Loucy (cell line): Measurements from ENCODE around the gene HERC2.

Experiments
- H2AFZ ChIP-seq: fragments of 200-600 bp; sonication (generic); 2 replicates; pipeline ENCODE4 v1.6.0; 2016; ENCODE audit warnings: antibody characterized with exemption, mild to moderate bottlenecking, low read length, moderate library complexity
- H3F3A ChIP-seq: fragments of 200-600 bp; 2 replicates; pipeline ENCODE4 v1.6.0; 2016; ENCODE audit warnings: antibody characterized with exemption, low read depth, mild to moderate bottlenecking
- H3K27me3 ChIP-seq: fragments of 200-600 bp; sonication (generic); 2 replicates; pipeline ENCODE4 v1.6.1; 2014; ENCODE audit warnings: low read length, mild to moderate bottlenecking; ENCODE audit not compliant: insufficient read depth, poor library complexity, severe bottlenecking
- H3K36me3 ChIP-seq: fragments of 200-600 bp; sonication (generic); 2 replicates; pipeline ENCODE4 v1.6.1; 2016; ENCODE audit warnings: low read length; ENCODE audit not compliant: insufficient read depth
- H3K4me1 ChIP-seq: fragments of 200-600 bp; sonication (generic); 2 replicates; pipeline ENCODE4 v1.5.1; 2014; ENCODE audit warnings: low read length, mild to moderate bottlenecking; ENCODE audit not compliant: insufficient read depth, poor library complexity, severe bottlenecking
- H3K4me2 ChIP-seq: fragments of 200-600 bp; sonication (generic); 2 replicates; pipeline ENCODE4 v1.6.0; 2014; ENCODE audit warnings: antibody characterized with exemption, low read length, low read depth, mild to moderate bottlenecking; ENCODE audit not compliant: poor library complexity, severe bottlenecking
- H3K4me3 ChIP-seq: fragments of 200-600 bp; sonication (generic); 2 replicates; pipeline ENCODE4 v1.5.1; 2014; ENCODE audit warnings: low read length, mild to moderate bottlenecking, mixed read lengths; ENCODE audit not compliant: poor library complexity, severe bottlenecking
- H3K79me2 ChIP-seq: fragments of 200-600 bp; sonication (generic); 2 replicates; pipeline ENCODE4 v1.6.1; 2014; ENCODE audit warnings: low read length; ENCODE audit not compliant: insufficient read depth
- H3K9ac ChIP-seq: fragments of 200-600 bp; sonication (generic); 2 replicates; pipeline ENCODE4 v1.6.0; 2014; ENCODE audit warnings: mild to moderate bottlenecking, low read depth, low read length, moderate library complexity; ENCODE audit not compliant: poor library complexity, severe bottlenecking
- H3K9me2 ChIP-seq: fragments of 200-600 bp; sonication (generic); replicated peaks from 2 replicates; pipeline ENCODE4 v1.6.1; 2016; ENCODE audit warnings: low read depth, low read length, mixed read lengths
- H3K9me3 ChIP-seq: fragments of 200-600 bp; sonication (generic); 2 replicates; pipeline ENCODE4 v1.6.1; 2014; ENCODE audit warnings: mild to moderate bottlenecking, antibody characterized with exemption, low read length, low read depth; ENCODE audit not compliant: insufficient read depth
- H4K20me1 ChIP-seq: fragments of 200-600 bp; sonication (generic); 2 replicates; pipeline ENCODE4 v1.6.0; 2014; ENCODE audit warnings: antibody characterized with exemption, low read length, mild to moderate bottlenecking; ENCODE audit not compliant: insufficient read depth, poor library complexity, severe bottlenecking
- CTCF ChIP-seq: fragments of 200-600 bp; sonication (generic); conservative IDR thresholded peaks from 2 replicates; pipeline ENCODE4 v1.5.1; 2014; ENCODE audit warnings: mild to moderate bottlenecking, antibody characterized with exemption, low read length
- EZH2phosphoT487 ChIP-seq: fragments of 200-600 bp; IDR thresholded peaks from 2 replicates; pipeline ENCODE4 v1.6.1; 2018; ENCODE audit warnings: antibody characterized with exemption, mild to moderate bottlenecking, moderate library complexity, borderline replicate concordance

HERC2 gene

GRCh38 chr15:28112962-28113361, 209.0 kb downstream of the HERC2 start:
- Histone ChIP-seq H3K9ac (no peak overlapping the region), H3K79me2 (no peaks in the 10 kb centered on the region), H3K4me1 (no peaks in the 10 kb centered on the region), H3K27me3 (no peaks in the 10 kb centered on the region), H2AFZ (no peak overlapping the region), H4K20me1 (no peaks in the 10 kb centered on the region), H3K9me2 (no peaks in the 10 kb centered on the region), H3F3A (0 out of 2 replicates have a peak, but pooled peaks cover 3% of the 10 kb centered on the region), H3K9me3 (no peaks in the 10 kb centered on the region), H3K36me3 (peaks cover 62% of the 10 kb centered on the region; the same call in 1 of the 2 replicates), H3K4me2 (no peak overlapping the region), H3K4me3 (no peak overlapping the region)
- TF ChIP-seq EZH2phosphoT487 = no peak
- TF ChIP-seq CTCF = no peak

- Histone ChIP-seq H3K27me3 (no peaks in the 10 kb centered on the region), H3K4me2 (no peak overlapping the region), H2AFZ (no peak overlapping the region), H3K9me3 (no peaks in the 10 kb centered on the region), H3K4me1 (no peaks in the 10 kb centered on the region), H3K4me3 (no peak overlapping the region), H3K79me2 (no peaks in the 10 kb centered on the region), H3K9me2 (no peaks in the 10 kb centered on the region), H3F3A (0 out of 2 replicates have a peak, but pooled peaks cover 3% of the 10 kb centered on the region), H4K20me1 (no peaks in the 10 kb centered on the region), H3K36me3 (peaks cover 58% of the 10 kb centered on the region; the same call in 1 of the 2 replicates), H3K9ac (no peak overlapping the region)
- TF ChIP-seq CTCF = no peak
- no peak for TF ChIP-seq EZH2phosphoT487
Observed at GRCh38 chr15:28112101-28112760, 209.7 kb downstream of the HERC2 start.

GRCh38 chr15:28111543-28111942, 210.4 kb downstream of the HERC2 start:
- TF ChIP-seq CTCF = no peak
- TF ChIP-seq EZH2phosphoT487 = no peak
- Histone ChIP-seq H4K20me1 (no peaks in the 10 kb centered on the region), H3K36me3 (peaks cover 55% of the 10 kb centered on the region; the same call in 1 of the 2 replicates)

More at GRCh38 chr15:28111543-28111942, 210.4 kb downstream of the HERC2 start:
- Histone ChIP-seq H3K4me1 (no peaks in the 10 kb centered on the region), H3K4me3 (no peak overlapping the region), H3K9ac (no peak overlapping the region), H3K79me2 (no peaks in the 10 kb centered on the region), H3K27me3 (no peaks in the 10 kb centered on the region), H2AFZ (no peak overlapping the region), H3K9me3 (no peaks in the 10 kb centered on the region), H3K4me2 (no peak overlapping the region), H3K9me2 (no peaks in the 10 kb centered on the region), H3F3A (0 out of 2 replicates have a peak, but pooled peaks cover 3% of the 10 kb centered on the region)
